Measurements from ENCODE around the gene ABHD2. TPM values are rescaled to one million over a fixed set of nuclear protein-coding genes. Genes with fewer than 3 reads are reported as not detected.

ABHD2 gene
- total RNA-seq, 1 experiment from 2014 or later = 52.4 TPM

- no peak overlapping the region for H3K4me3 ChIP-seq (ENCODE audit: low read depth, low read length, poor library complexity, severe bottlenecking)
- no peaks in the 10 kb centered on the region for H3K4me1 ChIP-seq (ENCODE audit: insufficient read depth, low read length, poor library complexity, severe bottlenecking)
- no peaks in the 10 kb centered on the region for H3K36me3 ChIP-seq (ENCODE audit: insufficient read depth, low read length, poor library complexity, severe bottlenecking)
- no peak for TF ChIP-seq CTCF (conservative IDR thresholded peaks at IDR 0.05; ENCODE audit: low read depth, low read length)
- TF ChIP-seq EZH2 (IDR thresholded peaks at IDR 0.05; ENCODE audit: borderline replicate concordance, low read depth, low read length, poor library complexity, severe bottlenecking) = no peak
- ChIA-PET CTCF (no interaction called here), POLR2A (ENCODE audit: low non-redundant PET) (no interaction called here)
- no peak for DNase-seq (ENCODE audit: low spot score)
- intact Hi-C loops (cut with micrococcal nuclease; ENCODE audit: unreplicated experiment) = no loop called here
- no peaks in the 10 kb centered on the region for H3K9me3 ChIP-seq (ENCODE audit: low read depth, low read length, poor library complexity, severe bottlenecking)
- BruUV-seq (replicated peaks) = no TSS peak
- H3K27ac ChIP-seq (ENCODE audit: low read depth, low read length, poor library complexity, severe bottlenecking) = no peak overlapping the region
- no peaks in the 10 kb centered on the region for H3K27me3 ChIP-seq (replicated peaks; ENCODE audit: insufficient read depth, low read depth, low read length, poor library complexity)
Measured at GRCh38 chr15:89126009-89126408, 37.8 kb downstream of the ABHD2 start.

GRCh38 chr15:89127054-89127702 is 38.9 kb downstream of the ABHD2 start:
- H3K9me3 ChIP-seq (ENCODE audit: low read depth, low read length, poor library complexity, severe bottlenecking) = no peaks in the 10 kb centered on the region
- ChIA-PET CTCF (interaction anchor here (0.6 kb wide), 1 partner anchor 63 kb away, joined by 7 read pairs; no protein-coding TSS in a partner anchor), POLR2A (ENCODE audit: low non-redundant PET) (no interaction called here)
- H3K27me3 ChIP-seq (replicated peaks; ENCODE audit: insufficient read depth, low read depth, low read length, poor library complexity) = no peaks in the 10 kb centered on the region
- no peaks in the 10 kb centered on the region for H3K4me1 ChIP-seq (ENCODE audit: insufficient read depth, low read length, poor library complexity, severe bottlenecking)
- no peak overlapping the region for H3K4me3 ChIP-seq (ENCODE audit: low read depth, low read length, poor library complexity, severe bottlenecking)
- no peak for TF ChIP-seq CTCF (conservative IDR thresholded peaks at IDR 0.05; ENCODE audit: low read depth, low read length)
- no peak for TF ChIP-seq EZH2 (IDR thresholded peaks at IDR 0.05; ENCODE audit: borderline replicate concordance, low read depth, low read length, poor library complexity, severe bottlenecking)
- intact Hi-C loops (cut with micrococcal nuclease; ENCODE audit: unreplicated experiment) = no loop called here
- H3K36me3 ChIP-seq (ENCODE audit: insufficient read depth, low read length, poor library complexity, severe bottlenecking) = no peaks in the 10 kb centered on the region
- DNase-seq (ENCODE audit: low spot score) = no peak
- no TSS peak for BruUV-seq (replicated peaks)
- no peak overlapping the region for H3K27ac ChIP-seq (ENCODE audit: low read depth, low read length, poor library complexity, severe bottlenecking)

- ChIA-PET POLR2A (ENCODE audit: low non-redundant PET) (no interaction called here), CTCF (interaction anchor here (0.5 to 1.6 kb wide), 4 partner anchors 14 to 261 kb away, joined by 5 to 11 read pairs (median 6); no protein-coding TSS in a partner anchor)
- no peaks in the 10 kb centered on the region for H3K27me3 ChIP-seq (replicated peaks; ENCODE audit: insufficient read depth, low read depth, low read length, poor library complexity)
- H3K4me3 ChIP-seq (ENCODE audit: low read depth, low read length, poor library complexity, severe bottlenecking) = no peak overlapping the region
- H3K9me3 ChIP-seq (ENCODE audit: low read depth, low read length, poor library complexity, severe bottlenecking) = no peaks in the 10 kb centered on the region
- no peaks in the 10 kb centered on the region for H3K4me1 ChIP-seq (ENCODE audit: insufficient read depth, low read length, poor library complexity, severe bottlenecking)
- DNase-seq (ENCODE audit: low spot score) = no peak
- no TSS peak for BruUV-seq (replicated peaks)
- H3K27ac ChIP-seq (ENCODE audit: low read depth, low read length, poor library complexity, severe bottlenecking) = no peak overlapping the region
- TF ChIP-seq CTCF (conservative IDR thresholded peaks at IDR 0.05; ENCODE audit: low read depth, low read length) = no peak
- no peak for TF ChIP-seq EZH2 (IDR thresholded peaks at IDR 0.05; ENCODE audit: borderline replicate concordance, low read depth, low read length, poor library complexity, severe bottlenecking)
- intact Hi-C loops (cut with micrococcal nuclease; ENCODE audit: unreplicated experiment) = loop anchor here (2.0 kb wide), 1 partner anchor 72 kb away; no protein-coding TSS in a partner anchor
- no peaks in the 10 kb centered on the region for H3K36me3 ChIP-seq (ENCODE audit: insufficient read depth, low read length, poor library complexity, severe bottlenecking)
Measured at GRCh38 chr15:89128320-89129122, 40.3 kb downstream of the ABHD2 start.
